22Rv1 (cell line): ENCODE measurements around the gene CHST3.

Source experiments
- CTCF ChIP-seq: fragments of 450-650 bp; IDR thresholded peaks from 2 replicates; pipeline ENCODE4 v1.5.1; 2017; ENCODE audit warnings: mild to moderate bottlenecking
- ZFX ChIP-seq: fragments of 450-650 bp; IDR thresholded peaks from 2 replicates; pipeline ENCODE4 v1.6.1; 2017; ENCODE audit warnings: antibody characterized with exemption, borderline replicate concordance

- no peak for TF ChIP-seq CTCF
- TF ChIP-seq ZFX = no peak
These were observed 2.1 kb downstream of the CHST3 start for GRCh38 chr10:71966046-71967004.
